AG09319 (cell line): ENCODE data around the gene ULK2.

Source experiments
- DNase-seq: peaks from one replicate; pipeline ENCODE4 v3.0.0-alpha.2; 2010; ENCODE audit warnings: low read depth; ENCODE audit errors: extremely low read depth
- CTCF ChIP-seq: IDR thresholded peaks from 2 replicates; pipeline ENCODE4 v1.5.1; 2011; ENCODE audit warnings: low read depth, mild to moderate bottlenecking, inconsistent platforms, low read length, moderate library complexity

The ULK2 gene

GRCh38 chr17:19799796-19800195 lies 67.9 kb downstream of the ULK2 start:
- DNase-seq = no peak
- no peak for TF ChIP-seq CTCF

GRCh38 chr17:19796457-19796856 lies 71.3 kb downstream of the ULK2 start:
- no peak for DNase-seq
- no peak for TF ChIP-seq CTCF

GRCh38 chr17:19791918-19792550 lies 75.7 kb downstream of the ULK2 start:
- DNase-seq = no peak
- TF ChIP-seq CTCF = no peak

GRCh38 chr17:19787733-19788357 lies 79.9 kb downstream of the ULK2 start:
- DNase-seq = no peak
- no peak for TF ChIP-seq CTCF

GRCh38 chr17:19785854-19786253 lies 81.9 kb downstream of the ULK2 start:
- no peak; the same call in 1 of the 2 replicates for TF ChIP-seq CTCF
- DNase-seq = no peak

- no peak for TF ChIP-seq CTCF
- DNase-seq = no peak
Observed at GRCh38 chr17:19781488-19782458, 86.0 kb downstream of the ULK2 start.

- TF ChIP-seq CTCF = no peak
- no peak for DNase-seq
Observed at GRCh38 chr17:19780846-19781245, 86.9 kb downstream of the ULK2 start.
